Upper lobe of left lung (tissue), 6 donors: ENCODE data around the gene SEC23A. TPM values are rescaled to one million over a fixed set of nuclear protein-coding genes. Genes with fewer than 3 reads are reported as not detected.
"Not testable (repeated sequence)": the region's sequence is repeated elsewhere in the genome, so short reads cannot be mapped to it uniquely, and the experiment has no call there.

Experiments used
- ATAC-seq, 2 donors: fragments of 200-7000 bp; cut with Tn5 transposase; one replicate each; pipeline ENCODE4 v1.9.1; 2022; ENCODE audit warnings: mild to moderate bottlenecking in 2 of 2, moderate library complexity in 2 of 2; ENCODE audit not compliant: low FRiP score in 2 of 2
- DNase-seq, 2 donors: peaks; one replicate each; pipeline ENCODE4 v3.0.0-alpha.2; 2019 to 2020
- H3K27ac ChIP-seq, 4 donors: fragments of 200-600 bp; sonication (generic); one replicate each; pipeline ENCODE4 v1.5.1; 2016 to 2019
- H3K27me3 ChIP-seq, 4 donors: fragments of 200-600 bp; sonication (generic); one replicate each; pipeline ENCODE4 v1.5.1; 2017 to 2019
- H3K36me3 ChIP-seq, 4 donors: fragments of 200-600 bp; sonication (generic); one replicate each; pipeline ENCODE4 v1.5.1; 2016 to 2019
- H3K4me1 ChIP-seq, 4 donors: fragments of 200-600 bp; sonication (generic); one replicate each; pipeline ENCODE4 v1.5.1; 2018 to 2019
- H3K4me3 ChIP-seq, 4 donors: fragments of 200-600 bp; sonication (generic); one replicate each; pipeline ENCODE4 v1.5.1; 2017 to 2019; ENCODE audit warnings: mild to moderate bottlenecking in 2 of 4, moderate library complexity in 1 of 4
- H3K9me3 ChIP-seq, 4 donors: fragments of 200-600 bp; sonication (generic); one replicate each; pipeline ENCODE4 v1.5.1; 2018 to 2019
- EP300 ChIP-seq, 4 donors: sonication (generic); formaldehyde crosslinking; IDR thresholded peaks; one replicate each; pipeline ENCODE4 v1.5.1; 2017; ENCODE audit warnings: antibody characterized with exemption in 4 of 4, control low read depth in 2 of 4
- POLR2A ChIP-seq, 4 donors: fragments of 450-650 bp; IDR thresholded peaks; one replicate each; pipeline ENCODE4 v1.5.1; 2016 to 2017; ENCODE audit warnings: antibody characterized with exemption in 4 of 4, mild to moderate bottlenecking in 2 of 4
- POLR2AphosphoS5 ChIP-seq, 2 donors: sonication (generic); formaldehyde crosslinking; IDR thresholded peaks; one replicate each; pipeline ENCODE4 v1.5.1; 2017; ENCODE audit warnings: antibody characterized with exemption in 2 of 2
- WGBS, 2 donors: methylation state at CpG; one replicate each; pipeline ENCODE4 v1.1.5; 2017 to 2018; 5-methylcytosine and 5-hydroxymethylcytosine counted together
- total RNA-seq, 6 donors: library from RNA; depleted of rRNA in 4 of 6; stranded (reverse); fragments of >200 nt in 4 of 6; gene quantifications; one replicate each; pipeline versions ENCODE4 v1.1.0 to v1.2.1, GENCODE V29; 2016 to 2021
- TF ChIP-seq, protein P1 (sequence below), 6 experiments: fragments of 450-650 bp in 4 of 6; fragments of 200-600 bp in 2 of 6; sonication (generic) in 2 of 6; IDR thresholded peaks; one replicate each; pipeline ENCODE4 v1.5.1; 2016 to 2019; ENCODE audit warnings: antibody characterized with exemption in 6 of 6
- donor health status: DM: no; HTN: no; CAD: no; lungs with moderate emphysema.
- donor health status: DM: no; HTN: yes; CAD: no; lungs with severe emphysema.

The SEC23A gene
- total RNA-seq, 6 donors from 2014 or later = 32.5 to 70.4 (median 47.4) TPM

- no peaks in the 10 kb centered on the region for H3K9me3 ChIP-seq
- DNase-seq = no peak
- H3K36me3 ChIP-seq = peaks cover 17 to 87% (median 42%) of the 10 kb centered on the region in 4 donors
- no peak overlapping the region for H3K4me3 ChIP-seq
- ATAC-seq = no peak
- H3K4me1 ChIP-seq = no peaks in the 10 kb centered on the region
- 98 to 99% methylated on average over 5 of the region's 5 CpGs for WGBS, 2 donors
- H3K27ac ChIP-seq = no peak overlapping the region
- TF ChIP-seq EP300 (IDR thresholded peaks at IDR 0.05) (no peak), POLR2AphosphoS5 (IDR thresholded peaks at IDR 0.05) (no peak), POLR2A (IDR thresholded peaks at IDR 0.05) (no peak)
- TF ChIP-seq, protein P1, sequence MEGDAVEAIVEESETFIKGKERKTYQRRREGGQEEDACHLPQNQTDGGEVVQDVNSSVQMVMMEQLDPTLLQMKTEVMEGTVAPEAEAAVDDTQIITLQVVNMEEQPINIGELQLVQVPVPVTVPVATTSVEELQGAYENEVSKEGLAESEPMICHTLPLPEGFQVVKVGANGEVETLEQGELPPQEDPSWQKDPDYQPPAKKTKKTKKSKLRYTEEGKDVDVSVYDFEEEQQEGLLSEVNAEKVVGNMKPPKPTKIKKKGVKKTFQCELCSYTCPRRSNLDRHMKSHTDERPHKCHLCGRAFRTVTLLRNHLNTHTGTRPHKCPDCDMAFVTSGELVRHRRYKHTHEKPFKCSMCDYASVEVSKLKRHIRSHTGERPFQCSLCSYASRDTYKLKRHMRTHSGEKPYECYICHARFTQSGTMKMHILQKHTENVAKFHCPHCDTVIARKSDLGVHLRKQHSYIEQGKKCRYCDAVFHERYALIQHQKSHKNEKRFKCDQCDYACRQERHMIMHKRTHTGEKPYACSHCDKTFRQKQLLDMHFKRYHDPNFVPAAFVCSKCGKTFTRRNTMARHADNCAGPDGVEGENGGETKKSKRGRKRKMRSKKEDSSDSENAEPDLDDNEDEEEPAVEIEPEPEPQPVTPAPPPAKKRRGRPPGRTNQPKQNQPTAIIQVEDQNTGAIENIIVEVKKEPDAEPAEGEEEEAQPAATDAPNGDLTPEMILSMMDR (IDR thresholded peaks at IDR 0.05) = no peak
- no peaks in the 10 kb centered on the region for H3K27me3 ChIP-seq
These were observed 33.1 kb downstream of the SEC23A start for GRCh38 chr14:39069923-39070322.

GRCh38 chr14:39069169-39069805 is 33.7 kb downstream of the SEC23A start:
- peaks cover 17 to 87% (median 46%) of the 10 kb centered on the region in 4 donors for H3K36me3 ChIP-seq
- H3K27ac ChIP-seq, DNase-seq, H3K27me3 ChIP-seq, H3K4me3 ChIP-seq, ATAC-seq, H3K4me1 ChIP-seq, H3K9me3 ChIP-seq: not testable (repeated sequence)
- 96 to 100% methylated on average over 7 of the region's 7 CpGs for WGBS, 2 donors

DNA sequence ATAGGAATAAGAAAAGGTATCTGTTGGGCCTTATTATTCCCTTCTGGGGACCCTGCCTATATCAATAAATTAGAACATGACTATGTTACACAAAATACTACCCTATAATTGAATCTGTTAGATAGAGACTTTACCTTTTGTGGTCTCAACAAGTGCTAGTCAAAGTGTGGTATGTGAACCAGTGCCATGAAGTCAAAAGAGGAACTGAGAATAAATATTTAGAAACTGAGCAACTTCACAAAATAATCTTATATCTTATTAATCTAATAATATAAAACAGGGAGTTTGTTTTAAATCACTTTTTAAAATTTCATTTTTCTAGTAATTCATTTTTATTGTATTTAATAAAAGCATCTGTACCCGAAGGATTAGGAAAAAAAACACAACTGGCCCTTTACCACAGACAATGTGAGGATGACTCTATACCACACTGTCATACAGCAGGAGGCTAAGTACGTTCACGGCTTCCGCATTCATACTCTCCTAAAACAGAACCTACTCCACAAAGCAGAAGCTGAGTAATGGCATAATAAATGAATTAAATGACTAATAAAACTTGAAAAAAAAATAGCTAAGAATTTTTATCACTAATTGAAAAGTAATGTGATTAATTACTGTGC is 42.1 kb downstream of the SEC23A start:
- Histone ChIP-seq H3K4me1 (no peaks in the 10 kb centered on the region), H3K27me3 (no peaks in the 10 kb centered on the region), H3K9me3 (peaks cover 8 to 21% (median 13%) of the 10 kb centered on the region in 4 donors), H3K4me3 (no peak overlapping the region), H3K27ac (no peak overlapping the region), H3K36me3 (peaks cover 7 to 92% (median 44%) of the 10 kb centered on the region in 4 donors)
- no peak for DNase-seq
- WGBS, 2 donors = 92 to 97% methylated on average over 4 of the region's 4 CpGs
- ATAC-seq = no peak
- TF ChIP-seq POLR2A (IDR thresholded peaks at IDR 0.05) (no peak), POLR2AphosphoS5 (IDR thresholded peaks at IDR 0.05) (no peak), EP300 (IDR thresholded peaks at IDR 0.05) (no peak)

DNA sequence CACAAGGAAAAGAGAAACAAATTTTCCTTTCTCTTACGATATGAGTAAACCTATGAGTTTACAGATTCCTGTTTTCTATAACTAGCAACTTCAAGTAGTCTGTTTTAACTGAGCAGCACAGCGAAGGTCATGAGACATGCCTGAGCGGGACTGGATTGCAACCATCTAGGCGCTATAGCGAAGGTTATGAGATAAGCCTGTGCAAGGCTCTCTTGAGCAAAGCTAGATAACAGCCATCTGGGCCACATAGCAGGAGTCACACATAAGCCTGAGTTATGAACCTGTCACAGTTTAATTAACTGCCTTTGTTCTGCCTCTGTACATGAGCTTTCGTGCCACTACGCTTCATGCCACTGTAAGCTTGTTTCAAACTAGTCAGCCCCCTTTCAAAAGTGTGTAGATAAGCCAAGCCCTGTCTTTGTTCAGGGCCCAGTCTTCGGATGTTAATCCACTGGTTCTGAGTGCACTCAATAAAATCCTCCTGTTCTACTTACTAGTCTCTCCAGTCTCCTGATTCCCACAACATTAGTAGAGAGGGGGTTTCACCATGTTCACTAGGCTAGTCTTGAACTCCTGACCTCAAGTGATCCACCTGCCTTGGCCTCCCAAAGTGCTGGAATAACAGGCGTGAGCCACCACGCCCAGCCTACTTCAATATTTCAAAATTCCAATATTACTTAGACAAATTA is 47.1 kb downstream of the SEC23A start:
- WGBS, 2 donors = 89 to 95% methylated on average over 10 of the region's 10 CpGs
- H3K4me1 ChIP-seq = no peaks in the 10 kb centered on the region
- TF ChIP-seq POLR2AphosphoS5 (IDR thresholded peaks at IDR 0.05) (no peak), EP300 (IDR thresholded peaks at IDR 0.05) (no peak), POLR2A (IDR thresholded peaks at IDR 0.05) (no peak)
- TF ChIP-seq, protein P1 (IDR thresholded peaks at IDR 0.05) = no peak
- no peak for DNase-seq
- no peaks in the 10 kb centered on the region for H3K27me3 ChIP-seq
- H3K27ac ChIP-seq = no peak overlapping the region
- ATAC-seq = no peak
- peaks cover 13 to 30% (median 23%) of the 10 kb centered on the region in 4 donors for H3K9me3 ChIP-seq
- peaks cover 26 to 92% (median 60%) of the 10 kb centered on the region in 4 donors for H3K36me3 ChIP-seq
- H3K4me3 ChIP-seq = no peak overlapping the region

- not testable (repeated sequence) for DNase-seq, H3K4me3 ChIP-seq, H3K27me3 ChIP-seq, ATAC-seq, H3K4me1 ChIP-seq, H3K27ac ChIP-seq
- 90% methylated on average over 5 of the region's 5 CpGs for WGBS, 2 donors
- Histone ChIP-seq H3K36me3 (peaks cover 26 to 97% (median 59%) of the 10 kb centered on the region in 4 donors), H3K9me3 (peaks cover 13 to 29% (median 23%) of the 10 kb centered on the region in 4 donors)
These were observed 50.1 kb downstream of the SEC23A start for GRCh38 chr14:39052869-39053454.

GRCh38 chr14:39050389-39050788 is 52.6 kb downstream of the SEC23A start:
- H3K4me3 ChIP-seq = no peak overlapping the region
- TF ChIP-seq, protein P1 (IDR thresholded peaks at IDR 0.05) = no peak
- no peak for TF ChIP-seq POLR2A (IDR thresholded peaks at IDR 0.05)
- no peak for TF ChIP-seq POLR2AphosphoS5 (IDR thresholded peaks at IDR 0.05)
- no peak for TF ChIP-seq EP300 (IDR thresholded peaks at IDR 0.05)
- no peak for ATAC-seq
- no peak overlapping the region for H3K27ac ChIP-seq
- H3K27me3 ChIP-seq = no peaks in the 10 kb centered on the region
- H3K36me3 ChIP-seq = peaks cover 33 to 100% (median 57%) of the 10 kb centered on the region in 4 donors
- 82 to 87% methylated on average over 2 of the region's 2 CpGs for WGBS, 2 donors
- H3K9me3 ChIP-seq = peaks cover under 1 to 5% (median 4%) of the 10 kb centered on the region in 4 donors
- no peak for DNase-seq
- no peaks in the 10 kb centered on the region for H3K4me1 ChIP-seq

- peaks cover 21 to 95% (median 36%) of the 10 kb centered on the region in 4 donors for H3K36me3 ChIP-seq
- 97 to 98% methylated on average over 6 of the region's 6 CpGs for WGBS, 2 donors
- ATAC-seq, H3K4me3 ChIP-seq, H3K4me1 ChIP-seq, H3K9me3 ChIP-seq, H3K27ac ChIP-seq, H3K27me3 ChIP-seq, DNase-seq: not testable (repeated sequence)
These were observed 57.1 kb downstream of the SEC23A start for GRCh38 chr14:39045889-39046288.
